GM12801 (cell line): ENCODE data around the gene CAST.

Experiments
- TF ChIP-seq, protein P1 (sequence below): IDR thresholded peaks from one replicate; pipeline ENCODE4 v1.5.1; 2011; ENCODE audit warnings: control low read depth; ENCODE audit not compliant: insufficient read length; ENCODE audit errors: extremely low read depth

Gene CAST

DNA sequence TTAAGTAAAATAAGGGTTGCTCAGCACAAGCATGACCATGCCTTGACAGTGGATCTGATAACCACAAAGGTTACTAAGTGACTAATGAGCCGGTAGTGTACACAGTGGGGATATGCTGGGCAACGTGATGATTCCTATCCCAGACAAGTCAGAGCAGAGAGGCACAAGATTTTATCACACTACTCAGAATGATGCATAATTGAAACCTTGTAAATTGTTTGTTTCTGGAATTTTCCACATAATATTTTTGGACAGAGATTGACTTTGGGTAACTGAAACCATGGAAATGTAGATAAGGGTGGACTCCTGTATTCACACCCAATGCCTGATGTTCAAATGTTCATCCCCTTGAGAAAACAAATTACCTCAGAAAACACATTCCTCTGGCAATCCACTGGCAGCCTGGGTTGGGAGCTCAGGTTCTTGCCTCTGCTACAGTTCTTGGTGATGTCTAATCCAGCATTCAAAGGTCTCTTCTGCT, 161.8 kb downstream of the CAST start:
- TF ChIP-seq, protein P1, sequence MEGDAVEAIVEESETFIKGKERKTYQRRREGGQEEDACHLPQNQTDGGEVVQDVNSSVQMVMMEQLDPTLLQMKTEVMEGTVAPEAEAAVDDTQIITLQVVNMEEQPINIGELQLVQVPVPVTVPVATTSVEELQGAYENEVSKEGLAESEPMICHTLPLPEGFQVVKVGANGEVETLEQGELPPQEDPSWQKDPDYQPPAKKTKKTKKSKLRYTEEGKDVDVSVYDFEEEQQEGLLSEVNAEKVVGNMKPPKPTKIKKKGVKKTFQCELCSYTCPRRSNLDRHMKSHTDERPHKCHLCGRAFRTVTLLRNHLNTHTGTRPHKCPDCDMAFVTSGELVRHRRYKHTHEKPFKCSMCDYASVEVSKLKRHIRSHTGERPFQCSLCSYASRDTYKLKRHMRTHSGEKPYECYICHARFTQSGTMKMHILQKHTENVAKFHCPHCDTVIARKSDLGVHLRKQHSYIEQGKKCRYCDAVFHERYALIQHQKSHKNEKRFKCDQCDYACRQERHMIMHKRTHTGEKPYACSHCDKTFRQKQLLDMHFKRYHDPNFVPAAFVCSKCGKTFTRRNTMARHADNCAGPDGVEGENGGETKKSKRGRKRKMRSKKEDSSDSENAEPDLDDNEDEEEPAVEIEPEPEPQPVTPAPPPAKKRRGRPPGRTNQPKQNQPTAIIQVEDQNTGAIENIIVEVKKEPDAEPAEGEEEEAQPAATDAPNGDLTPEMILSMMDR, result no peak
